Choroid plexus epithelial cell (primary cell): ENCODE measurements around the gene KIF23.

Experiments
- DNase-seq: peaks from one replicate; pipeline ENCODE4 v3.0.0-alpha.2; 2010; ENCODE audit warnings: low read depth
- H3K4me3 ChIP-seq: 2 replicates; pipeline ENCODE4 v1.5.1; 2011; ENCODE audit warnings: low read depth, mild to moderate bottlenecking, control low read depth, low read length, moderate library complexity
- TF ChIP-seq, protein P1 (sequence below): conservative IDR thresholded peaks from 2 replicates; pipeline ENCODE4 v1.5.1; 2011; ENCODE audit warnings: low read depth, mild to moderate bottlenecking, control low read depth, inconsistent platforms, low read length, moderate library complexity

Gene KIF23

DNA sequence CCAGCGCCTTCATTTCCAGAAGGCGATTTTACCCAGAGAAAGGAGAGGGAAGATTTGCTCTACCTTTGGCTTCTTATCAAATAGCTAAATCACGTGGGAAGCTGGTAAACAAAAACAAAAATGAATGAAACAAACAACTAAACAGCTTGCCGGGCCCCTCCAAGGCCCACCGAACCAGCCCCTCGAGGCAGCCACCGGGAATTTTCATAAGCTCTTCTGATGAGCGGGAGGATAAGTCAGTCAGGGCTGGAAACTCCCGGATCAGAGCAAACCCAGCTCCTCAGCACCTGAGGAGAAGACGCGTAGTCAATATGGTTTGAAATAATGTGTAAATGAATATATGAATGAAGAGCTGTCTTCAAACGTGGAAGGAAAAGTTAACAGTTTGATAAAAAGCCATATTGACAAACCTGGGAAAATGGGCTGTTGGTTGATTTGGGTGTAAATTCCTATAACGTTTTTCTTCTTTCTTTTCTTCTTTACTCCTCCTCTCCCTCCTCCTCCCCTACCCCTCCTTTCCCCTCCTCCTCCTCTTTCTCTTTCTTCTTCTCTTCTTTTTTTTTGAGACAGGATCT is 49.1 kb downstream of the KIF23 start:
- TF ChIP-seq, protein P1, sequence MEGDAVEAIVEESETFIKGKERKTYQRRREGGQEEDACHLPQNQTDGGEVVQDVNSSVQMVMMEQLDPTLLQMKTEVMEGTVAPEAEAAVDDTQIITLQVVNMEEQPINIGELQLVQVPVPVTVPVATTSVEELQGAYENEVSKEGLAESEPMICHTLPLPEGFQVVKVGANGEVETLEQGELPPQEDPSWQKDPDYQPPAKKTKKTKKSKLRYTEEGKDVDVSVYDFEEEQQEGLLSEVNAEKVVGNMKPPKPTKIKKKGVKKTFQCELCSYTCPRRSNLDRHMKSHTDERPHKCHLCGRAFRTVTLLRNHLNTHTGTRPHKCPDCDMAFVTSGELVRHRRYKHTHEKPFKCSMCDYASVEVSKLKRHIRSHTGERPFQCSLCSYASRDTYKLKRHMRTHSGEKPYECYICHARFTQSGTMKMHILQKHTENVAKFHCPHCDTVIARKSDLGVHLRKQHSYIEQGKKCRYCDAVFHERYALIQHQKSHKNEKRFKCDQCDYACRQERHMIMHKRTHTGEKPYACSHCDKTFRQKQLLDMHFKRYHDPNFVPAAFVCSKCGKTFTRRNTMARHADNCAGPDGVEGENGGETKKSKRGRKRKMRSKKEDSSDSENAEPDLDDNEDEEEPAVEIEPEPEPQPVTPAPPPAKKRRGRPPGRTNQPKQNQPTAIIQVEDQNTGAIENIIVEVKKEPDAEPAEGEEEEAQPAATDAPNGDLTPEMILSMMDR = no peak
- peak overlapping the region; percentile 66 for H3K4me3 ChIP-seq
- DNase-seq = peak; percentile 50

DNA sequence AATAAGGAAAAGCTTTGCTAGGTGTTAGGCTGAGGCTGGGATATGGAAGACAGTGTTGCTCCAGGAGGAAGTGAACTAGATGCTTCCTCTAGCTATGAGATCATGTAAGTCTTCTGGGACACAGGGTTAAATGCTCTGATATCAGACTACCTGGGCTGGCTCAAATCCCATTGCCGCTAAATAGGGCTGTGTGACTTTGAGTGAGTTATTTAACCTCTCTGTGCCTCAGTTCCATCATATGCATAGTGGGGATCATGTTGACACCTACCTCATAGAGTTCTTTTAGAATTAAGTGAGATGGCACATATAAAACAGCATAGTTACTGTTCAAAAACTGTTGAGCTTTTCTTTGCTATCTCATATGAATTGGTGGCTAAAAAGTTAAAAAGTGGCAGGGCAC is 51.1 kb downstream of the KIF23 start:
- DNase-seq = no peak
- H3K4me3 ChIP-seq = no peak overlapping the region
- TF ChIP-seq, protein P1 = no peak

DNA sequence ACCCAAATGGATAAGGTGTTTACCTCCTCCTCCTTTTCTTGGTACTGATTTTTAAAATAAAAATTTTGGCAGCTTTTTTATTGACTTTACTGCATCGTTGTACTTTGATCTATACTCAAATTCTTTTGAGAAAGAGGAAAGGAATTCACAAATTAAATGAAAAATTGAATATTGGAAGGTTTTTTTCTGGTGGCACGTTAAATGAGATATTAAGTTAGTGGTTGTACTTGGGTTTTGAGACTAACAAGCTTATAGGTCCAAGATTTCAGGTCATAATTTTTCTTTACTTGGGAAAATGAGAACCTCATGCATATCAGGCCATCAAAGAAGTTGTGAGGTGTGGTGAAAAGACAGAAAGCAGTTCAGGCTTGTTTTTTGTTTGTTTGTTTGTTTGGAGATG is 52.6 kb downstream of the KIF23 start:
- TF ChIP-seq, protein P1 = no peak
- no peak overlapping the region for H3K4me3 ChIP-seq
- DNase-seq = no peak

DNA sequence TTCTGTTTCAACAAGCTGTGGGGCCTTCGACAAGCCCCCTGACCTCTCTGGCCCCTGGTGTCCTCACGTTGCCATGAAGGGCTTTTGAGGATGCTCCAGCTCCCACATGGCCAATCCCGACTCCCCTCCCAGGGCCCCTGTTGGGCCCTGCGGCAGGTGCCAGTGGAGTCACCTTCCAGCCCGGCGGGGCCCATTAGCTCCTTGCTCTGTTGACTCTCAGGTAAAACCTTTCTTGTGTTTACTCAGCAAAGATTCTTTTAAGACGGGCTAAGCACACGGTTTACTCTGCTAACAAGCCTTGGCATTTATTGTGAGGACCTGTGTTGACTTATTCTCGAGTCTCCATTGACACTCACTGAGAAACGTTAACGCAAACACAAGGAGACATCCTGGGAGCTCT is 53.5 kb downstream of the KIF23 start:
- DNase-seq = no peak
- TF ChIP-seq, protein P1 = no peak
- no peak overlapping the region for H3K4me3 ChIP-seq

DNA sequence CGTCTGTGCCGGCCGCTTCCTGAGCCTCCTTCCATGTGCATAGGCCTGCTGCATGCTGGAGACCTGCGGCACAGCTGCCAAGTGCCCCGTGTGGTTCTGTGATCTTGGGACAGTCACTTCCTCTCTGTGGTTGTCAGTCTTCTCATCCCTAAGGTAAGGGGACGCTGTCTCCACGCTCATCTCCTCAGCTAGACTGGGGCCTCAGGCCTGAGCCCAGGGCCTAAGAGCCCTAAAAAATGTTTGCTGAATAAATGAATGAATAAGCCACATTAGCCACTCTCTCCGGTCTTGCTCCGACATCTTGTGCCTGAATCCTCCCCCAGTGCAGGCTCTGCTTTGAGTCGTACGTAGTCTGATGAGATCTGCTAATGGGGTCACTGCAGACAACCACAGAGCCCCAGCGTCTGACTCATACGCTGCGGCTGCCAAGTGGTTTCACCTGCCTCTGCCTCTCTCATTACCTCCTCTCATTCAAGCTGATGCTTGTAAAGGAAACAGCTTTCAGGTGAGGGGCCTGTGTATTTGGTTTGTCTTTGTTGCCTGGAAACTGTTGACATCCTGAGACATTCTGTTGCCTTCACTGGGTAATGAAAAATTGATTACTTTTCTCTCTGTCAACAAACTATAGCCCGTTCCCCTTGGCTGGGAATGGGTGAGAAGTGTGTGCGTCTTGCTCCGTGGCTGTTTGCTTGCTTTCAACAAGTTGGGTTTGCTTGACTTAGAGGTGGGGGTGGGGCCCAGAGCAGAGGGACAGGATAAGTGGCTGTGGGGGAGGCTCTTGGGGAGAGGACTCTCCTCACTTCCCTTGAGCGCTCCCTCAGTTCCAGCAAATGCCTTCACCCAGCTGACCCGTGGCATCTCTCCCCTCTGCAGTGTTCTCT is 54.3 kb downstream of the KIF23 start:
- TF ChIP-seq, protein P1 = no peak
- no peak overlapping the region for H3K4me3 ChIP-seq
- peak; percentile 78 for DNase-seq

DNA sequence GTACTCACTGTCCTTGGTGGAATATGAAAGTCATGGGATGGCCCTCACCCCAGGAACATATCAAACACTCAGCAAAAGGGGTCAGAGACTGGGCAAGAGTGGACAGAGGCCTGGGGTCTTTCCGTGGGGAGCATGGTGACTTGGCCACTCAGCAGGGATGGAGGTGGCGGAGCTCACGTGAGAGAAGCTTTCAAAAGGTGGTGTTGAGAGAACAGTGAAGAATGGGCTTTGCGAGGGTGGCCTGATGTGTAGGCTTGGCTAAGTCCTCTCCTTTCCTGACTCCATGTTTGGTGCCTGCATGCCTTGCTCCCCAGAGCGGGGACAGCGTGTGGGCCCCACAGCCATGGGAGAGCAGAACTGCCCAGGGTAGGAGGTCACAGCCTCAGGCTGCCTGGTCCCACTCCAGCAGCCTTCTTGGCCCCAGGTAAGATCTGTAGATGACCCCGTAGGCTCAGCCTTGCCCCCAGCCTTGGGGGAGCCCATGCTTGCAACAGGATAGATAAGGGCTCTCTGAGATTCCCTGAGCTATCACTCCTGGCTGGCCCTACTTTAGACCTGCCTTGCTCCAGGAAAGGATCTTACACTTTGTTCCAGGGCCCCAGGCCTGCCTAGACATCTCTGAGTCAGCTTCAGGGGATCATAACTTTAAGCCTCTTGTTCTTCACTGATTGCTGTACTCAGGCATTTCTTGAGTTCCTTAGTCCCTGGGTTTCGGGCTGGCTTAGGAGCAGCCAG is 55.5 kb downstream of the KIF23 start:
- peak; percentile 47 for DNase-seq
- no peak overlapping the region for H3K4me3 ChIP-seq
- TF ChIP-seq, protein P1 = no peak
